ENCODE results near the gene EP300.

- TF ChIP-seq CTCF (IDR thresholded peaks at IDR 0.05; ENCODE audit: poor library complexity) = no peak
- no peak for TF ChIP-seq EZH2 (IDR thresholded peaks at IDR 0.05; ENCODE audit: borderline replicate concordance)
- no peak for TF ChIP-seq EZH2phosphoT487 (IDR thresholded peaks at IDR 0.05; ENCODE audit: low read depth, severe bottlenecking, unreplicated experiment)
Observed at GRCh38 chr22:41217553-41218157, 125.3 kb downstream of the EP300 start.

All from hepatocyte (in vitro differentiated cells).